M059J (cell line): ENCODE results near the gene LCA5L. TPM values are rescaled to one million over a fixed set of nuclear protein-coding genes. Genes with fewer than 3 reads are reported as not detected.
"Not testable (repeated sequence)": the region's sequence is repeated elsewhere in the genome, so short reads cannot be mapped to it uniquely, and the experiment has no call there.

ENCODE experiments used
- DNase-seq: peaks from one replicate; pipeline ENCODE4 v3.0.0-alpha.2; 2012; ENCODE audit warnings: low read depth
- total RNA-seq: library from RNA; depleted of rRNA; stranded (reverse); fragments of >200 nt; shearing (Covaris generic); gene quantifications from 2 replicates; pipeline ENCODE4 v1.2.3, GENCODE V29; 2014

LCA5L gene
- total RNA-seq, 1 experiment from 2014 or later: 1.8 TPM

DNA sequence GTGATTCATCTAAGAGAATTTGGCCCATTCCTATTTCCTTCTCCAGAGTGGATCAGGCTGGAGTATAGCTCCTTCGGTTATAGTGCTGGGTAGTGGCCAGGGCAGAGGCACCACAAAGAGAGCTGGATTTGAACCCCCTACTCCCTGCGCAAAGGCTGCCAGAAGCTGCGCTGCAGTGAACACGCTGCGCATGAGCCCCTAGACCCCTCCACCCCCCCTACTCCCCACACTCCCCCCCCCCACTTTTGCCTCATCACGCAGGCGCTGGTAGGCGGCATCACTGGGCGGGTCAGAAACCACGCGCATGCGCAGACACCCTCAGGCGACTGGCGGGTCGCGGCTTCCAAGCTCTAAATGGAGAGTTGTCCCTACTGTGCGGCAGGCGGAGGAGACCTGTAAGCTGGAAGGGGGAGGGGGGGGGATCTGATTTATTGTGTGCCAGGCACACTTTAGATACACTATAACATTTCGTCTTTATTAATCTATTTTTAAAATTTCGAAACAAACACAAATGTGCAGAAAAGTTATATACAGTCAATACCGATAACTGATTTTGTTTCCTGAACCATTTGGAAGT is 58.0 kb downstream of the LCA5L start:
- peak; percentile 90 for DNase-seq

DNA sequence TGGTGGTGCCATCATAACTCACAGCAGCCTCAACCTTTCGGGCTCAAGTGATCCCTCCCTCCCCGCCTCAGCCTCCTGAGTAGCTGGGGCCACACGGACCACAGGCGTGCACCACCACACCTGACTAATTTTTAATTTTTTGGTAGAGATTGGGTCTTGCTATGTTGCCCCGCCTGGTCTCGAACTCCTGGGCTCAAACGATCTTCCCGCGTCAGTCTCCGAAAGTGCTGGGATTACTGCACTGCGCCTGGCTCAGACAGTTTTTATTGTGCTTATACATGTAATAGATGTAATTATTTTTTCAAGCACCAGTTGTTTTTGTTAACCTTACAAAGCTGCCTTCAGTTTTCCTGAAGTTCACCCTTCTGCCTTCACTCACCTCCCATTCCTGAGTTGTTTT is 58.7 kb downstream of the LCA5L start:
- DNase-seq: no peak

DNA sequence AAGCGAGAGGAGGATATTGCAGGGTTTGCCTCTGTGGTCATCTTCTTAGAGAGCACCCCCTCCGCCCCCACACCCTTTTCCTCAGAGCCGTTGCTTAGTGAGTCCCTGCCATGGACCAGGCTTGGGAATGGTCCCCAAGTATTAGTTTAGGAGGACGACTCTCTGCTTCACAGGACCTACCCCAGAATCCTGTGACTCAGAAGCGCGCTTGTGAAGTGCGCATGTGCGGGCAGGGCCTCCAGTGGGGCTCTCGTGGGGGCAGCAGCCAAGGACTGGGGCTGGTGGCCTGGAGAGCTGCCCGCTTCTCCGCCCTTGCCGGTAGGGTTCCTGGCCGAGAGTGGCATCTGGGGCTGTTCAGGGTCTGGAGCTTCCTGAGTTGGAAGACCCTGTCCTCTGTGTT is 59.4 kb downstream of the LCA5L start:
- DNase-seq: no peak

DNA sequence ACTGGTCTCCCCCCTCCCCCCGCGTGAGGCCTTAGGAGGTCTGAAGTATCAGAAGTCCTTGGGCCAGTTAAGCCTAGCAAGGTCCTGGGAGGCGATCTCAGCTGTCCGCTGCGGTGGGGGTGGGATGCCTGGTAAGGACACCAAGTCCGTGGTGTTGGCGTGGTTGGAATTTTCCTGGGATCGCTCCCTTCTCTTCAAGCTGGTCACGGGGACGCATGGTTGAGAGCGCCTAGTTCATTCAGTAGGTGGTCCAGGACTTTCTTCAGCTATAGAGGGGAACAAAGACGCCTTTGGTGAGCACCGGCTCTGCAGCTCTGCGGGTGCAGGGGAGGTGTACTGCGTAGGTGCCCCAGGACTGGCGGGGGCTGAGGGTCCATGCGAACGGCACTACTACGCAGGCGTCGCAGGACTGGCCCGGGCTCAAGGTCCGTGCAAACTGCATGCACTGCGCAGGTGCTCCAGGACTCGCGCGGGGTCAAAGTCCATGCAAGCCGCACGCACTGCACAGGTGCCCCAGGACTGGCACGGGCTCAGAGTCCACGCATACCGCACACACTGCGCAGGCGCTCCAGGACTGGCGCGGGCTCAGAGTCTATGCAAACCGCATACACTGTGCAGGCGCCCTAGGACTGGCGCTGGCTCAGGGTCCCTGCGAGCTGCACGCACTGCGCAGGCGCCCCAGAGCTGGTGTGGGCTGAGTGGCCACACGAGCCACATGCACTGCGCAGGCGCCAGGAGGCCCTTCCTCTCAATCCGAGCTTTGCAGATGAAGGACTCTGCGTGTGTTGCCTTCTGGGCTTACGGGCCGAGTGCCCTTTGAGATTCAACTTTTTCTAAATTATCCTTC is 60.1 kb downstream of the LCA5L start:
- no peak for DNase-seq

DNA sequence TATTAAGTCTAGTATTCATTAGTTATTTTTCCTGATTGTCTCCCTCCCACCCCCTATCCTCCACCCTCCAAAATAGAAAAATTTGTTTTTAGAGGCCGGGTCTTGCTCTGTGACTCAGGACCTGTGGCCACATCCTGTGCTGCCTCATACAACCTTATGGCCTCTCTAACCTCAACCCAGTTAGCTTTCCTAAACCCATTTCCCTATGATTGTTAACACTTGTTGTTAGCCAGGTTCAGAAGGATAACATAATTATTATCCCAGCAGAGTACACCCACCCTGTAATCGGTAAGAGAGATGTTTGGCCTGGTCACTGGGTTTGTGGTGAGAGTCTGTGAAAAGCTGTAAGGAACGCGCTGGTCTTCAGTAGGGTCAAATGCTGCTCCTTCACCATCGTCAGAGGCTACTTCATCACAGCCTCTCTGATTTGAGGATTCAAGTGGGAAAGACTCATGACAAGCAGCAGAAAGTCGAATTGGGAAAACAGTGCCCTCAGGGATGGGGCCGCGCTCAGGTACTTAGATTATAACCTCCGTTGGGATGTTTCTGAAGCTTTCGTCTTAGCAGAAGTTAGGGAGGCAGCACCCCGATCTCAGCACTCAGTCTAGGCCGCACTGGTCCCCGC is 60.8 kb downstream of the LCA5L start:
- DNase-seq: peak; percentile 77

DNA sequence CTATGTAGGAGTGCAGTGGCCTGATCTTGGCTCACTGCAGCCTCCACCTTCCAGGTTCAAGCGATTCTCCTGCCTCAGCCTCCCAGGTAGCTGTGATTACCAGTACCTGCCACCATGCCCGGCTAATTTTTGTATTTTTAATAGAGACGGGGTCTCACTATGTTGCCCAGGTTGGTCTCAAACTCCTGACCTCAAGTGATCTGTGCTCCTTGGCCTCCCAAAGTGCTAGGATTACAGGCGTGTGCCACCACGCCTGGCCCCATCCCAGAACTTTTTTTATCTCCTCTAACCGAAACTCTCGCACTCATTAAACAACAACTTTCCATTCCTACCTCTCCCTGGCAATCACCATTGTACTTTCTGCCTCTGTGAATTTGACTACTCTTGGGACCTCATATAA is 63.5 kb downstream of the LCA5L start:
- not testable (repeated sequence) for DNase-seq

DNA sequence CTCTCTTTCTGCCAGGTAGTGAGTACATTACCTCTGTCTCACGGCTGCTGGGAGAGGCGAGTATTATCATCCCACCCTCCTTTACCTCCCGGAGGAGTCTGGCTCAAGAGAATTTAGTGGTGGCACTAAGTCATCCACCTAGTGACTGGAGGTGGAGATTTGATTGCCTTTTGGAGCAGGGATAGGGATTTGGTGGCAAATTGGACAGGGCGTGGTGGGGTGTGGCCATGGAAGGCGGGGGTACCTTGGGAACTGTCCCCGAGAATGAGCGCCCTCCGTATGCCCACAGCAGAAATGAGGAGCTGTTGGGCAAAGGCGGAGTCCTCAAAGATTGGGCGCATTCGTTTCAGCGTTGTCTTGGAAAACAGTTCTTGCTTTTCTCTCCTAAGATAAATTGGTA is 64.6 kb downstream of the LCA5L start:
- DNase-seq: peak; percentile 37

DNA sequence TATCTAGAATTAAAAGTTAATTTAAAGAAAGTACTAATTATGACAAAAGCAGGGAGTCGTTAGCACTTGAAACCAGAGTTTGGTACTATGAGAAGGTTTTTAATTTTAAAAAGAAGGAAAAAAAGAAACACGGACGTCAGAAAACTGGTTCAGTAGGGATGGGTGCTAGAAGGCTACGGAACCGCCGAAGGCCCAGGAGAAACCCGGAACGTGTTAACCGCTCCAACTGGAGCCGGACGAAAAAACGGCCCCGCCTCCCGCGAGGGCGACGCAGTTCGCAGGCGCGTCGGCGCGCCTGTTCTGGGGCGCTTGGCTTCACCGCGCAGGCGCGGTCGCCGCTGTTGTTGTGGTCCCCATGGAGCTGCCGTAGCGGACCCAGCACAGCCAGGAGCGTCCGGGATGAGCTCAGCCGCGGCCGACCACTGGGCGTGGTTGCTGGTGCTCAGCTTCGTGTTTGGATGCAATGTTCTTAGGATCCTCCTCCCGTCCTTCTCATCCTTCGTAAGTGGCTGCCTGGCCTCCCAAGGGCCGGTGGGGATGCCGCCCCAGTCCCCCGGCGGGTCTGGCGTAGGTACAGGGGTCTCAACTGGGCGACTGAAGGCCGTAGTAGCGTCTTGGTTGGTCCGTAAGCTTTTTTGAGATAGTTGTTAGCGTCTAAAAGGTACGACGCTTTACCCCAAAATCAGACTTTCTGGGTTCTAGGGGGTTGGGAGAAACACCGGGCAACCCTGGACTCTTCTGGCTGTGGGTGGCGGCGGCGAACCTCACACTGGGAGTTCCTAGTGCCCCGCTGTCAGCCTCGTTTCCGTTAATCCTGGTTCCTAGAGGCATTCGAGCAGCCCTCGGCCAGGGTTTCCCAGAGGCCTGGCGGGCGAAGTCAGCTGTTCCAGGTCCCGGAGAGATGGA is 65.3 kb downstream of the LCA5L start:
- peak; percentile 99 for DNase-seq

DNA sequence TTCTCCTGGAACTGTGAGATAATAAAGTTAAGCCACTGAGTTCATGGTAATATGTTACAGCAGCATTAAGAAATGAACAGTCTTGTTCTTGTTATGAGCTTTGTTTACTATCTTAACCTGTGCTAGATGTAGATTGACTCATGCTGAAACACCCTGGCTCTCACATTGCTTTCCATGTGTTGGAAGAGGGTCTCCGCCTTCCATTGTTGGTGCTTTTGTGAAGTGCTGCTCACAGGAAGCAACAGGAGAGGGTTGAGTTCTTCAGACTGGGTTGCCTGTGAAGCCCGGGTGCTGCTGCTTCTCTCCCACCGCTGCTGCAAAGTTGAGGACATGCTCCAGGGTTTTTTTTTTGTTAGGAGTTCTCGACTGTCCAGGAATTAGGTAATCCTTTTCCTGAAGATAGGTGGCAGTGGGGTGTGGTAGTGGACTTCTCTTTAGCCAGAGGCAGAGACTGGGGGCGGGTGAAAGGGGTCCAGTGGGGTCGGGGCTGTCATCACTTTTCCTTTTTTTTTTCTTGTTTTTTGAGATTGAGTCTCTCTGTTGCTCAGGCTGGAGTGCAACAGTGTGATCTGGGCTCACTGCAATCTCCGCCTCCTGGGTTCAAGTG is 68.0 kb downstream of the LCA5L start:
- DNase-seq: peak; percentile 42

DNA sequence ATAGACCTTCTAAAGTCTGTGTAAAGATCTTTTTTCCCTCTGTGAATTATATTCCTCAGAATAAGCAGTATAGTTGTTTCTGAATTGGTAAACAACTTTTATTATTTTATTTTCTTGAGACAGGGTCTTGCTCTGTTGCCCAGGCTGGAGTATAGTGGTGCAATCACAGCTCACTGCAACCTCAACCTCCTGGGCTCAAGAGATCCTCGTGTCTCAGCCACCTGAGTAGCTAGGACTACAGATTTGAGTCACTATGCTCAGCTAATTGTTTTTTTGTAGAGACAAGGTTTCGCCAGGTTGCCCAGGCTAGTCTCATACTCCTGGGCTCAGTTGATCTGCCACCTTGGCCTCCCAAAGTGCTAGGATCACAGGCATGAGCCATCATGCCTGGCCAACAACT is 70.1 kb downstream of the LCA5L start:
- no peak for DNase-seq

DNA sequence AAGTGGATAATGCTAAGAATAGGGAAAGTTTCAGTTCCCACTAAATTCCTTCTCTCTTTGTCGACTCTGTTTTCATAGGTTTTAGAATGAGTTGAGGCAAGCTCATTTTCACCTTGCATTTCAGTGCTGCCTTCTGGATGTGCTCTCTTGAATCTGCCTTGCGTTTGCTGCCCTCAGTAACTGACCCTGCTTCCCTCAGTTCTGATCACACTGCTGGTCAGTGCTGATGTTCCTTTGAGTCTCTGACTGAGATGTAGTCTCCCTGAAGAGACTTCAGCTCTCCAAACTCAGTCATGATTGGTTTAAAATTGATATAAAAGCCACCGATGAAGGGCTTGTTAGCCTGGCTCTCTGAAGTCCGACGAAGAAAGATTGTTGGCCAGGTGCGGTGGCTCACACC is 71.5 kb downstream of the LCA5L start:
- DNase-seq: no peak

DNA sequence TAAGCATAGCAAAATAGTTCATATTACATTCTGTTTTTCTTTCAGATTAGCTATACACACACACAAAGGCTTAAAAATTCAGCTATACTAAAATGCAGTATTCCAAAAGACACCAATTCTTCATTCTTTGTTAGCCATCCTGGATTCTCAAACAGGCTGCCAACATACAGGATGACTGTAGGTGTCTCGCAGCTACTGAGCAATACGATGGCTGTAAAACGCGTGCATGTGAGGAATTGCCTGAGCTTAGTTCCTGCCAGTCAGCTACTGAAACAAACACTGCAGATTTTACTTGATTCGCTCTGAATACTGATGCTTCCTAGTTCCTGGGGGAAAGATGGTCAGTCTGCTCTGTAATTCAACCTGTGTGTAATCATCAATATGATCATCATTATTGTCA is 71.9 kb downstream of the LCA5L start:
- peak; percentile 75 for DNase-seq

DNA sequence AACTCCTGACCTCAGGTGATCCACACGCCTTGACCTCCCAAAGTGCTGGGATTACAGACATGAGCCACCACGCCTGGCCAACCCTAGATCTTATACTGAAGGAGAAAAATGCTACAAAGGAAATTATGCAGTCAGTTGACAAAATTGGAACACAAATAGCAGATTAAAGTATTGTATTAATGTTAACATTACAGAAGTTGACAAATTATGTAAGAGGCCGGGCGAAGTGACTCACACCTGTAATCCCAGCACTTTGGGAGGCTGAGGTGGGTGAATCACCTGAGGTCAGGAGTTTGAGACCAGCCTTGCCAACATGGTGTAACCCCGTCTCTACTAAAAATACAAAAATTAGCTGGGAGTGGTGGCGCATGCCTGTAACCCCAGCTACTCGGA is 75.7 kb downstream of the LCA5L start:
- DNase-seq: peak; percentile 47

DNA sequence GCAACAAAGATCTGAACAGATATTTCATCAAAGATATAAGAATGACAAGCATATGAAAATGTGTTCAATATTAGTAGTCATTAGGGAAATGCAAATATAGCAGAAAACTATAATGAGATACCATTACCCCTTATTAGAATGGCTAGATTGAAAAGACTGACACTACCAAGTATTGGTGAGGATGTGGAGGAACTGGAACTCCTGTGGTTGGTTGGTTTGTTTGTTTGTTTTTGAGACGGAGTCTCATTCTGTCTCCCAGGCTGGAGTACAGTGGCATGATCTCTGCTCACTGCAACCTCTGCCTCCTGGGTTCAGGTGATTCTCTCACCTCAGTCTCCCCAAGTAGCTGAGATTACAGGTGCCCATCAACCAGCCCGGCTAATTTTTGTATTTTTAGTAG is 77.8 kb downstream of the LCA5L start:
- no peak for DNase-seq

DNA sequence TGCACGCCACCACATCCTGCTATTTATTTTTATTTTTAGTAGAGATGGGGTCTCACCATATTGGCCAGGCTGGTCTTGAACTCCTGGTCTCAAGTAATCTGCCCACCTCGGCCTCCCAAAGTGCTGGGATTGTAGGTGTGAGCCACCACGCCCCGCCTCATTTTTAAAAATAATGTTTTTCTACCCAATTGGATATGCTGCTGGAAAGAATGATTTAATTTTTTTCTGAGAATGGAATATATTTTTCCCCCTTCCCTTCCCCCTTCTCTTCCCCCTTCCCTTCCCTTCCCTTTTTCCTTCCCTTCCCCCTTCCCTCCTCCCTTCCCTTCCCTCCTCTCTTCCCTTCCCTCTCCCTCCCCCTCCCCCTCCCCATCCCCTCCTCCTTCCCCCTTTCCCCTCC is 79.0 kb downstream of the LCA5L start:
- no peak for DNase-seq

DNA sequence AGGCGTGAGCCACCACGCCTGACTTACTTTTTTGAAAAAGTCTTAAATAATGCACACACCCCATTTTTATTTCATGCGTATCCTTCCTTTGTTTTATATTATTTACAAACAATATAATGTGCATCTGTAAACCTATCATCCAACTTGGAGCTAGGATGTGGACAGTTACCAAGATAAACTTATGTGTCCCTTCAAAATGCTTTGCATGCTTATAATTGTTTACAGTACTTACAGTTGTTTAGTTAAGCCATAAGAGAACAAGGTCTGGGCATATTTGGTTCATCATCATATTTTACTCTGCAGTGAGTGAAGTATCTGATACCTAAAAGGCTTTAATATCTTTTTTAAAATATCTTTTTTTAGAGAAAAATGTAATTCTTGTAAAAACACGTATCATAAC is 80.6 kb downstream of the LCA5L start:
- no peak for DNase-seq

DNA sequence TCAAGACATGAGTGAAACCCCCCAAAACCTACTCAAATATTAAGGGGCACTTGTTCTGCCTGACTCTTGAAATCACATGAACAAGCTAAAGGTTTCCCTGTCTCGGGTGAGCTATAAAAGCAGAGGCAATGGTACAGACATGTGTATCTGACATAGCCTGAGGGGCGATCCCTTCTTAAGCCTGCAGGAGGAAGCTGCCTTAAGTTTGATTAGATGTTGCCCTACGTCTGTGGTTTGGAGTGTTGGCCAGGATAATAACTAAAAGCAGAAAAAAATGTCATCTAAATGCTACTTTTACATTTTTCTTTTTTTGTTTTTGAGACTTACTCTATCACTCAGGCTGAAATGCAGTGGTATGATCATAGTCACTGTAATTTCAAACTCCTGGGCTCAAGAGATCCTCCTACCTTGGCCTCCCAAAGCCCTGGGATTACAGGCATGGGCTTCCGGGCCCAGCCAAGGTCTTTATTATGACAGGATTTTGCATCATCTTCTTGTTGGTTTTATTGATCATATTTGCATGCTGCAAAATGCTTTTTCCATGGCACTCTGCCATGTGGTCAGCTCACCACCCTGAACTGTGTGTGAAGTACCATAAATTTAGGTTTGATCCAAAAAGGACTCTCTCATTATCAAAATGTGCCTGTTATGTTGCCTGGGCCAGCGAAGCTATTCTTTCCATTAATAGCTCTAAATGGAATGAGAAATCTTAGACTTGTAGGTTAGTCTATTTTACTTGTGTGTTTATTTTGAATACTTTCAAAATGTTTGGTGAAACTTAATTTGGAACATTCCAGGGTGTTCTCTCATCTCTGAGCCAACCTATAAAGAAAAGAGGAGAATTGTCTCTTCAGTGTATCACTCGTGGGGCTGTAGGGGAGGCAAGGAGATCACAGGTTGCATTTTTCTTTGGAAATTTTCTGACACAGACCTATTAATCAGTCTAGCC is 81.7 kb downstream of the LCA5L start:
- no peak for DNase-seq

DNA sequence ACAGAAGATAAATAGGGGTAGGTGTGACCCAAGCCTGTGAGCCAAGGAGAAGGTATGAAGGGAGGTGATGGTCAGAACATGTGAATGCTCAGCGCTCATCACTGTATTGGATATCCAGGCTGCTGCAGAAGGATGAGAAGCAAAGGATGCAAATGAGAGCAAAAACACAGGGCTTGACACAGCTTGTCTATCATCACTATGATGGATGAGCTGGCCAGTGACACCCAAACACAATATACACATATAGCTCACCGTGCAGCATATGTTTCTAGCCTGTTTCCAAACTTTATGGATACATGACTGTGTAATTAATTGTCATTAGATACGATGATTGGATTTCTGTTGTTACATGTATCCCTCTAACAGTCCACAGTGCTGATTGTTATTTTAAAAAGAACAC is 82.8 kb downstream of the LCA5L start:
- DNase-seq: no peak

DNA sequence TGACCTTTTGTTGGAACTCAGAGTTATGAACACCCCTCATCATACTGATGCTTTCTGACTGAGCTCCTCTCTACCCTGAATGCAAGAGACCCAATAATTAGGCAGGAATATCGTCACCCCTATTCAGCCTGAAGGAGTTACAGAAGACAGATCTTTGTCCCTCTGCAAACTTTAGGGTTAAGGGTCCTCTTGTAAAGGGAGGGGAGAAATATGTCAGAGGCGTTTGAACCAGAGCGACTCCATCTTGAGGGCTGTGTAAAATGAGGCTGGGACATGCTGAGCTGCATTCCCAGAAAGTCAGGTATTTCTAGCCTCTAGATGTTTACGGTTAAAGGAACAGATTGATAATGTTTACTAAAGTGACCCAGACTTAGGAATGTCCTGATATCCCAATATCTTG is 86.2 kb downstream of the LCA5L start:
- DNase-seq: no peak
